Measurements from ENCODE around the gene ZNF571. TPM values are rescaled to one million over a fixed set of nuclear protein-coding genes. Genes with fewer than 3 reads are reported as not detected.

ZNF571 gene
- total RNA-seq, 1 experiment from 2014 or later, result 4.5 TPM

DNA sequence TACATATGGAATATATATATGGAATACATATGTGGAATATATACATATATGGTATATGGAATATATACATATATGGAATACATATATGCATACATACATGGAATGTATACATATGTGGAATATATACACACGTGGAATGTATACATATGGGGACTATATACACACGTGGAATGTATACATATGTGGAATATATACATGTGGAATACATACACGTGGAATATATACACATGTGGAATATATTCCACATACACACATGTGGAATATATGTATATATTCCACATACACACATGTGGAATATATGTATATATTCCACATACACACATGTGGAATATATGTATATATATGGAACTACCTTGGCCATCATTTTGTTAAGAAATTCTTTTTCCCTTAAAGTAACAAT is 31.1 kb downstream of the ZNF571 start:
- Histone ChIP-seq H3K23ac (ENCODE audit: insufficient read length, low read depth, low read length) (no peak overlapping the region), H3K79me1 (ENCODE audit: insufficient read depth, low read depth, low read length, poor library complexity, severe bottlenecking) (no peaks in the 10 kb centered on the region), H2BK15ac (ENCODE audit: low read depth, low read length) (no peak overlapping the region), H3K9me3 (ENCODE audit: control insufficient read depth, low read depth, low read length) (peaks cover 77% of the 10 kb centered on the region), H3K27ac (ENCODE audit: insufficient read length, low read depth, low read length) (no peak overlapping the region), H4K8ac (replicated peaks; ENCODE audit: insufficient read length, low read depth, low read length) (no peak overlapping the region), H4K5ac (ENCODE audit: insufficient read length, low read depth, low read length) (no peak overlapping the region), H3K9ac (ENCODE audit: extremely low read depth, insufficient read length, low read length) (no peak overlapping the region), H2BK5ac (ENCODE audit: insufficient read length, low read length) (no peak overlapping the region), H3K14ac (ENCODE audit: insufficient read depth, low read length) (no peak overlapping the region), H2BK120ac (ENCODE audit: low read depth, low read length, poor library complexity, severe bottlenecking) (no peak overlapping the region), H3K27me3 (ENCODE audit: insufficient read depth, low read length) (no peaks in the 10 kb centered on the region), H3K79me2 (ENCODE audit: insufficient read depth, low read length) (no peaks in the 10 kb centered on the region), H3K23me2 (ENCODE audit: insufficient read length, low read depth, low read length, poor library complexity, severe bottlenecking) (no peaks in the 10 kb centered on the region), H4K20me1 (ENCODE audit: control insufficient read depth, insufficient read depth, insufficient read length) (no peaks in the 10 kb centered on the region), H2BK20ac (ENCODE audit: low read depth, low read length, poor library complexity, severe bottlenecking) (no peak overlapping the region), H2AFZ (ENCODE audit: low read length) (no peak overlapping the region), H3K4me2 (ENCODE audit: insufficient read depth, insufficient read length, low read length) (no peak overlapping the region), H3K4ac (ENCODE audit: low read depth, low read length) (no peak overlapping the region), H2BK12ac (ENCODE audit: insufficient read length, low read depth, low read length) (no peak overlapping the region), H3K4me1 (ENCODE audit: insufficient read depth, low read length) (no peaks in the 10 kb centered on the region), H3K18ac (ENCODE audit: insufficient read length, low read depth, low read length) (no peak overlapping the region), H3K56ac (ENCODE audit: insufficient read length, low read depth, low read length) (no peak overlapping the region), H4K91ac (ENCODE audit: insufficient read length, low read depth, low read length) (no peak overlapping the region), H3T11ph (ENCODE audit: low read length) (no peak overlapping the region), H2AK5ac (ENCODE audit: insufficient read length, low read length) (no peak overlapping the region)
- TF ChIP-seq, protein P1, sequence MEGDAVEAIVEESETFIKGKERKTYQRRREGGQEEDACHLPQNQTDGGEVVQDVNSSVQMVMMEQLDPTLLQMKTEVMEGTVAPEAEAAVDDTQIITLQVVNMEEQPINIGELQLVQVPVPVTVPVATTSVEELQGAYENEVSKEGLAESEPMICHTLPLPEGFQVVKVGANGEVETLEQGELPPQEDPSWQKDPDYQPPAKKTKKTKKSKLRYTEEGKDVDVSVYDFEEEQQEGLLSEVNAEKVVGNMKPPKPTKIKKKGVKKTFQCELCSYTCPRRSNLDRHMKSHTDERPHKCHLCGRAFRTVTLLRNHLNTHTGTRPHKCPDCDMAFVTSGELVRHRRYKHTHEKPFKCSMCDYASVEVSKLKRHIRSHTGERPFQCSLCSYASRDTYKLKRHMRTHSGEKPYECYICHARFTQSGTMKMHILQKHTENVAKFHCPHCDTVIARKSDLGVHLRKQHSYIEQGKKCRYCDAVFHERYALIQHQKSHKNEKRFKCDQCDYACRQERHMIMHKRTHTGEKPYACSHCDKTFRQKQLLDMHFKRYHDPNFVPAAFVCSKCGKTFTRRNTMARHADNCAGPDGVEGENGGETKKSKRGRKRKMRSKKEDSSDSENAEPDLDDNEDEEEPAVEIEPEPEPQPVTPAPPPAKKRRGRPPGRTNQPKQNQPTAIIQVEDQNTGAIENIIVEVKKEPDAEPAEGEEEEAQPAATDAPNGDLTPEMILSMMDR (conservative IDR thresholded peaks at IDR 0.05), result no peak
- Mint-ChIP-seq H3K36me3 (ENCODE audit: insufficient read depth in 1 of 3, low read depth in 3 of 3) (peaks cover 67 to 86% (median 86%) of the 10 kb centered on the region in 3 experiments), H3K9me3 (peaks cover 87 to 91% of the 10 kb centered on the region in 2 experiments), H3K4me3 (no peak overlapping the region), H3K4me1 (no peaks in the 10 kb centered on the region), H3K27me3 (ENCODE audit: low read depth) (no peaks in the 10 kb centered on the region), H3K27ac (no peak overlapping the region)
- DNase-seq, result no peak
- WGBS (ENCODE audit: extremely low coverage, insufficient read length, low lambda C conversion rate), result no CpG with 5 or more reads among the region's 3 CpGs

All from H9 (cell line).